ENCODE results near the gene FUBP1. TPM values are rescaled to one million over a fixed set of nuclear protein-coding genes. Genes with fewer than 3 reads are reported as not detected.

FUBP1 gene
- total RNA-seq, 1 donor from 2014 or later = 243 TPM

- Mint-ChIP-seq H3K27ac (ENCODE audit: unreplicated experiment) (no peak overlapping the region), H3K27me3 (ENCODE audit: unreplicated experiment) (no peaks in the 10 kb centered on the region), H3K9me3 (ENCODE audit: unreplicated experiment) (no peaks in the 10 kb centered on the region), H3K4me3 (ENCODE audit: unreplicated experiment) (no peak overlapping the region), H3K4me1 (ENCODE audit: low read depth, unreplicated experiment) (no peaks in the 10 kb centered on the region), H3K36me3 (ENCODE audit: unreplicated experiment) (no peaks in the 10 kb centered on the region)
- no peak for TF ChIP-seq CTCF (IDR thresholded peaks at IDR 0.05; ENCODE audit: partially characterized antibody, unreplicated experiment)
- no peak for DNase-seq
These were observed 79.1 kb downstream of the FUBP1 start for GRCh38 chr1:77899647-77900320.

Other genes with a start within 250 kb of the FUBP1 start
- 84.0 TPM for gene USP33, start 219.2 kb downstream of the FUBP1 start, total RNA-seq (ENCODE audit: unreplicated experiment)
- 10.2 TPM for gene MIGA1, start 199.4 kb downstream of the FUBP1 start, total RNA-seq (ENCODE audit: unreplicated experiment)
- gene NEXN, start 90.4 kb downstream of the FUBP1 start, total RNA-seq (ENCODE audit: unreplicated experiment) = 0.76 TPM
- 20.1 TPM for gene DNAJB4, start 25.9 kb upstream of the FUBP1 start, total RNA-seq (ENCODE audit: unreplicated experiment)
- gene GIPC2, start 66.9 kb upstream of the FUBP1 start, total RNA-seq (ENCODE audit: unreplicated experiment) = not detected

Data from glutamatergic neuron (in vitro differentiated cells).